Activated naive CD4-positive, alpha-beta T cell treated with anti-CD3 and anti-CD28 coated beads, Interleukin-2, amount 50 U/mL, for 16 hours (primary cell): ENCODE measurements around the gene ARHGAP22.

Experiments
- DNase-seq: peaks from one replicate; pipeline ENCODE4 v3.0.0-alpha.2; 2020

The ARHGAP22 gene

DNA sequence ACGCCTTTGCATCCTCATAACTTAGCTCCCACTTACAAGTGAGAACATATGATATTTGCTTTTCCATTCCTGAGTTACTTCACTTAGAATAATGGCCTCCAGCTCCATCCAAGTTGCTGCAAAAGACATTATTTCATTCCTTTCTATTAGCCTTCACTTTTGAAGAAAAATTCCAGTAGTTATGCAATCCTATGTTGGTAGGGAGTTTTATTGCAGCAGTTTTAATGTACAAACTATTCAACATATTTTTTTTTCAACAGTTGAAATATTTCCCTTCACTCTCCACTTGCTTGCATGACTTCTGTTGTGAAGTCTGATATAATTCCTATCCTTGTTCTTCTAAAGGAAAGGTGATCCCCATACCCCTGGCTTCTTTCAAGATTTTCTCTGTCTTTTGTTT, 27.3 kb upstream of the ARHGAP22 start:
- DNase-seq, result no peak

DNA sequence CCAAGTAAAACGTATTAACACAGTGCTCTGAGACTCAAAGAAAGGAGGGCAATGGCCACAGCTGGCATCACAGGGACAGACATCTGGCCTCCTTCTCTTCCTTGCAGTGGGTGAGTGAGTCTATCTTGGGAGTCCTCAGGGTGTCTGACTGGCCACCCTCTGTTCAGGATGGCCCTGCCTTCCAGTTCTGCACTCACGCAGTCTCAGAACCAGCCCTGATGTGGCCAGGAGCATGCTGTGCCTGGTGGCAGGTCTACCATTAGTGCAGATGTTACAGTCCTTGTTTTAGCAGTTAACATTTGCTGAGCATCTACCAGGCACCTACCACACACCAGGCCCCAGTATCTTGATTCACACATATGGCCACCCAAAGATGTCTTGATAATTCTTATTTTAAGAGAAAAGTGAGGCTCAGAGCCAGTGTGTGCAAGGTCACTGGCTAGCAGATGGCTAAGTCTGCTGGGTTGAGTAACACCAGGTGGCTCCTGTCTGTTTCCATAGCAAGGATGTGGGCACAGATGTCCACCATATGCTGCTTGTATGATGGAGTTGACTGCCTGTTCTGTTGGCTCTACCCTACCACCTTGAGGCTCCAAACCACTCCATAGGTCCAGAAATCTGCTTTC, 23.2 kb upstream of the ARHGAP22 start:
- DNase-seq, result no peak

DNA sequence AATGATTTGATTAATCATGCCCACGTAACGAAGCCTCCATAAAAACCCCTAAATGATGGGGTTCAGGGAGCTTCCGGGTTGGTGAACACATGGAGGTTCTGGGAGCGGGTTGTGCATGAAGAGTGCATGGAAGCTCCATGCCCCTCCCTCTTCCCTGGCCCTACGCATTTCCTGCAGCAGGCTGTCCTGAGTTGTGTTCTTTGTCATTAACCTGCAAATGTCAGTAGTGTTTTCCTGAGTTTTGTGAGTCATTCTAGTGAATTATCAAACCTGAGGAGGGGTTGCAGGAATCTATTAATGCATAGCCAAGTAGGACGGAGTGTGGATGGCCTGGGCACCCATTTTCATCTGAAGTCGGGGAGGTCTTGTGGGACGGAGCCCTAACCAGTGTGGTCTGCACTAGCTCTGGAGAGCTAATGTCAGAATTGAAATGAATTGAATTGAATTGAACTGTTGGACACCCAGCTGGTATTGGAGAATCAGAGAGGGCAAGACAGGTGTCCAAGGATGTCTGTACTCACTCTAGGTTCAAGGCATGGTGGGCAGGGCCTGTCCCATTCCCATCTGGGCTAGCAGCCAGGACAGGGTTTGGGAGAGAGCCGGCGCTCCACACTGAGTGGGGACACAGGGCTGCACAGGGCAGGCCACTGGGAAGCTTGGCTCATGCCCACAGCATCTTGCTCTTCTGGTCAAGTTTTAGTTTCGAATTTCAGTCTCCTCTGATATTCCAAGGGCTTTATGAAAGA, 22.3 kb upstream of the ARHGAP22 start:
- DNase-seq, result no peak

DNA sequence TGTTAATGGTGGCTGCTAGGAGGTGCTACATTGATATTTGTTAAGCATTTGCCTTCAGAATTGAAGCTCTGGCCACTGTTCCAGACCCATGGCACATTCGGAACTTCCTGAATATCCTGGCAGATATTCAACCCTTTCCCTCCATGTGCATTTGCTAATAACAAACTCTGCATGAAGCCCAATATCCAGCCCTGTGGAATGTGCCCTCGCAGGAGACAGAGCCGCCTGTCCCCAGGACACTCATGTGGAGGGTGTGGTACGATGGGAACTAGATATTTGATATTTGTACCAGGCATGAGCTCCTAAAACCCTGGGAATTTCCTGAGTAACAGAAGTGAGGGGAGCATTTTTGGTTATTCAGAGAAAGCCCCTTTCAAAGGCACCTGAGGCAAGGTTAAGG, 21.6 kb upstream of the ARHGAP22 start:
- no peak for DNase-seq

GRCh38 chr10:48625826-48626134, 20.9 kb upstream of the ARHGAP22 start:
- DNase-seq, result no peak

DNA sequence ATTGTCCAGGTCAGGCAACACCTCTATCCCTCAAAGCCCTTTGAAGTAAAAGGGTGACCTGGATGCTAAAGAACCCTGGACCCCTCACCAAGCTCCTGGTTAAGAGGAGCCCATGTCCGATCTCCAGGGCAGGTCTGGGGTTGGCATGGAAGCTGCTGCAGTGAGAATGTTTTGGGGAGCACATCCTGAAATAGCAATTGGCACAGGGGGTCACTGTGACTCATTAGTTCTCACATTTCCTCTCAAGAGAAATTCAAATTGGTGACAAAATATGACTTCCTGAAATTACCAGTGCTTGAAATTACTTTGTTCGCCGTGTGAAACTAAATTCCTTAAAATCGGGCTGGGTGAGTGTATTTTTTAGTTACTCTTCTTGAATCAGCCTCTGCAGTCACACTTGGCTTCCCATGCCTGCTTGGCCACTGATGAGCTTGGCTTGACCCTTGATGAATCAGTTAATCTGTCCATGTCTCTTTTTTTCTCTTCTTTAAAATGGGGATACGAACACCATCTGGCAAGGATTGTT, 18.8 kb upstream of the ARHGAP22 start:
- no peak for DNase-seq

DNA sequence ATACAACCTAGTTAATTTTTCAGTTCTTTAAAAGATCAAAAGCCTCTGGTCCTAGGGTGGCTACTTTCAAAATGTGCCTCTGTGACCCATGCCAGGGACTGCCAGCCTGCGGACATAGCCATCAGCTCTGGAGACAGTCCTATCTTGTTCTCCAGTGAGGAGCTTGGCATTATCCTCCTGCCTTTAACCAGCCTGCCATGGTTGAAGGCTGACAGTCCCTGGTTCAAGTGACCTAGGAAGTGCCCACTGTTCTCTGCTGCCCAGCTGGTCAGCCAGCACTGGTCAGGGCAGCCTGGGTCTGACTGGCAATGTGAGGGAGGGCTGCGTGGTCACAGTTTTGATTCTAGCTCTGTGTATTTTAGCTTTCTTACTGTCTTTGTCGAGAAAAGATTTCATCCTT, 18.1 kb upstream of the ARHGAP22 start:
- no peak for DNase-seq

GRCh38 chr10:48620719-48621118, 15.8 kb upstream of the ARHGAP22 start:
- DNase-seq, result no peak

DNA sequence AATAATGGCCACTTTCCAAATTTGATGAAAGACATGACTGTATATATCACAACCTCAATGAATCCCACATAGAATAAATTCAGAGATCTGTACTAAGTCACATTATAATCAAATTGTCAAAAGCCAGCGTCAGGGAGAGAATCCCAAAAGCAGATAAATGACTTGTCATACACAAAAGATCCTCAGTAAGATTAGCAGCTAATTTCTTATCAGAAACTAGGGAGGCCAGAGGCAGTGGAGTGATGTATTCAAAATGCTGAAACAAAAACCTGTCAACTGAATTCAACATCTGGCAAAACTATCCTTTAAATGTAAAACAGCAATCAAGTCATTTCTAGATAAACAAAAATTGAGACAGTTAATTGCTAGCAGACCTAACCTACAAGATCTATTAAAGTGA, 11.6 kb upstream of the ARHGAP22 start:
- DNase-seq, result no peak

DNA sequence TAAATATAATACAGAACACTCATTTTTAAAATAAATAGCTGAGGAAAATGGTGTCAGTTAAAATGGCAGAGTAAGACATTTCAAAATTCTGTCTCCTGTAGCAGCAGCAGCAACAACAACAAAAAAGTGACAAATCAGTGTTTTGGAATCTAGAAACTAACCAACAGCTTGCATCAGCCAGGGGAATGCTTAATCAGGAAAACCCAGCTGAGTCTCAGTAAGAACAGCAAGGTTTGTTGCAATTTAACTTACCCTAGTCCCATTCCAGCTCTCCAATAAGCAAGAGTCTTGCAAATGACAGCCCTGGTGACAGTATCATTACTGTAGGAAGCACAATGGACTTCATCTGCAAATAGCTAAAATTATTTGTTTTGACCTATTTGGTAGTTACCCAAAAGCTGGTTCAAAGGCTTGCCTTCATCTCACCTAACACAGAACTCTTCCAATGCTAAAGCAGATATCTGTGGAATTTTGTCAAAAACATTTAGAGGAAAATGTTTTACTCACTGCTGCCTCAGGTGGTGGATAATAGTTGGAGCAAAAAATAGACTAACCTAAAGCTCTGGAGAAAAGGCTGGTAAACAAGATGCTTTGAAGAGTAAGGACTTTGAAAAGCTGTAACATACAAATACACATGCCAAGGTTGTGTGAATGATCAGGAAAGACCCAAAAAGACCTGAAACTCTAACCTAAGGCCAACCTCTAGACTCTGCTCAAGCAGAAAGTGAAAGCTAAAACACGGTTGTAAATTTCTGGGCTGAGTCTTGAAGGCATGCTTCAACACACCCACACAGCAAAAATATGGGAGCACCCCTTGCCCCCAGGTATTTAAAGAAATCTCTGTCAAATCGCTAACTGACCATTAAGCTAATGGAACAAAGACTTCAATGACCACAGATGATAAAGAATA, 9.9 kb upstream of the ARHGAP22 start:
- no peak for DNase-seq

DNA sequence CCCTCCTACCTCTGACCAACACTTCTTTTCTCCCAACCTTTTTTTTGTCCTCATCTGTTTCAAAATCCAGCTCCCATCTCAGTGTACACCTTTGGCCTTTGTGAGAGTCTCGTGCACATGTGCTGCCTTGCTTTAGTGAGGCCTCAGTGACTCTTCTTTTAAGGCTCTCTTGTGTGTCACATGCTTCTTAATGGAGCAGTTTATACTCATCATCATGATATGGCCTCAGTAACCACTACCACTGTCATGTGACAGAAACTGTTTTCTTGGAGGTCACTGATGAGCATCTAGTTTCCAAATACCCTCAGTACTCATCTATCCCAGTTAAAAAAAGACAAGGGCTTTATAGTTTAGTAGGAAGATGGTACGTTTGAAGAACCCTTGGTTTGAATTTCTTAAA, 8.1 kb upstream of the ARHGAP22 start:
- no peak for DNase-seq

DNA sequence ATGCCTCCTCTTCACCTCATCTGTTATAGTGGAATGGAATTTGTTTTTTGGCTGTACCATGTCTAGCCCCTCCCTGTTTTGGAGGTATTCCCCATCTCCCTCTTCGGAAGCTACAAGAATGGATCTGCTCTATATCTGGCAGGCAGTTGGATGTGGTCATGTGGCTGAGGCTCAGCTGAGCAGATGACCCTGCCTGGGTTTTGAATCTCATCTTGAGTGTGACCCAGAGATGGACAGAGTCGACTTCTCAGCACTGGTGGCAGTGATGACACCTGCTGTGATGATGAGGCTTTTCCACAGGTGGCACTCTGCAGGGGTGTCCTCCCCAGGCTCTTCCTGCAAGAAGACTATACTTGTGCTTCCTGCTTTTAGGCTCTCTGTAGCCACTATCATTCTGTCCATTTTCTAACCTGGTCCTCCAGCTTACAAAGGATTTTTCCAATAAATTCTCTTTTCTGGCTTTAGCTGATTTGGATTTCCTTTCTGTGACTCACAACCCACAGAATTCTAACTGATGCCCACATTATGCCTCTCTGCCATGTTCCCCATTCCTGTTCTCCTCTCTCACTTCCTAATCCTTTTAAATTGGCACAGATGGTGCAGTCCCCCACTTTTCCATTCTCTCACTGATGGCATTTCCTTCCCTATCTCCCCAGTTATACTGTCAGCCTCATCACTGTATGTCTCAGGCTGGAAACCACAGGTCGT, 7.5 kb upstream of the ARHGAP22 start:
- DNase-seq, result no peak

DNA sequence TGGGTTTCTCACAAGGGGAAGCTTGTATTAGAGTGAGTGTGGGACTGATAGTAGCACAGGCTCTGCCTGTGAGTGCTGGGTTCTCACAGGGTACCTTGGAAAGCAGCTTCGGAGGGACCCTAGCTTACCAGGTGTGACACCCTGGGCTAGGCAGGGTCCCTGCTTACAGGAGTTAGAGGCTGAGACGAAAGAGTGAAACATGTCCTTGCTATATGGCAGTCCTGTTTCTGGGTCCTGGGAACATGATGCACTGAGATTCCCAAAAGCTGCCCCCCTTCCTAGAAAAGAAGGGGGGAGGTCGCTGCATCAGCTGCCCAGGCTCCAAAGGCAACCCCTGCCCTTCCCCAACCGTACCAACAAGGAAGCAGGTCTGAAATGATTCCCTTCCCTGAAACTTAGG, 6.3 kb upstream of the ARHGAP22 start:
- DNase-seq, result no peak

GRCh38 chr10:48610585-48611093, 5.8 kb upstream of the ARHGAP22 start:
- DNase-seq, result no peak

DNA sequence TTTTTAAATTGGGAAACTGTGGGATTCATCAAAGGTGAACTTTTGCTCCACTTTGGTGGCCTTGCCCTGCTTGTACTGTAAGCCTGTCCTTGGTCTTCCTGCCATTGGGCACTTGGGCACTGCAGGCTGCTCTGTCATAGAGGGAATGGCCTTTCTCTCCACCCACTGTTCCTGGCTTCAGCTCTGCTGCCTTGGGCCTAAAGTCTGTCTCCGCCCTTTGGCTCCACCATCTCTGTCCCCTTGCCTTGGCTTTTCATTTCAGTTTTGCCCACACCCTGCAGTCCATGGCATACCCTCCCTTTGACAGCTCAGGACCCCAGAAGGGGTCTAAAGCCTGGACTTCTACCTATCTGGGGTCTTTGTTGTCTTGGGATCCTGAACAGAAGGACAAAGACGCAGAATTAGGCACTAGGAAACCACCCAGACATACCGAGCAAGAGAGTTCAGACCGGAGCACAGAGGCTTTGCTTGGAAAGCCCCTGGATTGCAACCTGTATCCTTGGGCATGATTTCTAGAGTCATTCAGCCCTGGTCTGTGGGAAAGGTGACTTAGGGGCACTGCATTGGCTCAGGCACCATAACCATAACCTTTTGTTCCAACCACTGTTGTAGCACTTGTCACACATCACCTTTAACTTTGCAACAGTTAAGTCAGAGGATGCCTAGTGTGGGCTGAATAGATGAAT, 5.2 kb upstream of the ARHGAP22 start:
- no peak for DNase-seq

DNA sequence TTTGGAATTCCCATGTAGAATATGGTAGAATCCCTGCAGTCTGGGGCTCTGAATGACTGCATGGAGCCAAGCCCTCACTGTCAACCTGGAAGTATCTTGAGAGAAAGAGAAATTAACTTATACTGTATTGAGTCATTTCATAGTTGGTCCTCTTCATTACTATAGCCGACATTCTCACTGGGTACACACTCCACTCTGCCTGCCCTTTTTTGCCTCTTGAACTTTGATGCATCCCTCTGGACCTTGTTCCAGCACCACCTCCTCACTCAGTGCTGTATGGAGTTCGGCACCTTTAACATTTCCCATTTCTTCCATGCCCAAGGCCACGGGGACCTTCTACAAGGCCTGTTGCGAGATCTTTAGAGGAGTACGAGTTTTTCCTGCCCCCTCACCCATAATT, 4.6 kb upstream of the ARHGAP22 start:
- no peak for DNase-seq

- no peak for DNase-seq
These were observed 4.1 kb upstream of the ARHGAP22 start for GRCh38 chr10:48608976-48609375.

DNA sequence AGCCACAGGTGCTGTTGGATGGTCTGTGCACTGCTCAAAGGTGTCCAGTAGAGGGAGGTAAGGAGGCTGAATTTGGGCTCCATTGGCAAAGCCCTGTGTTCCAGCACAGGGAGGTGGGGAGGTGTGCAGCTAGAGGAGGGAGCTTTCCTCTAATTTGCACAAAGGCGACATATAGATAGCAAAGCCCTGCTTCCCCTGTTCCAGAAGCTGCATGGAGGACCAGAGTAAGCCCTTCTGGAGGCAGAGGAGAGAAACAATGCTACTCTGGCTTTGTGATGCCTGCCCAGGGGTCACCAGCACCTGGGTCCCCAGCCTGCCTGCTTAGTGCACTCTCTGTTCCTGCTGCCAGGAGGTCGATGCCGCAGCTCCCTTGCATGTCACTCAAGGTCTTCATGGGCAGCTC, 3.4 kb upstream of the ARHGAP22 start:
- no peak for DNase-seq

- DNase-seq, result no peak
These were observed 2.7 kb upstream of the ARHGAP22 start for GRCh38 chr10:48607356-48608278.

DNA sequence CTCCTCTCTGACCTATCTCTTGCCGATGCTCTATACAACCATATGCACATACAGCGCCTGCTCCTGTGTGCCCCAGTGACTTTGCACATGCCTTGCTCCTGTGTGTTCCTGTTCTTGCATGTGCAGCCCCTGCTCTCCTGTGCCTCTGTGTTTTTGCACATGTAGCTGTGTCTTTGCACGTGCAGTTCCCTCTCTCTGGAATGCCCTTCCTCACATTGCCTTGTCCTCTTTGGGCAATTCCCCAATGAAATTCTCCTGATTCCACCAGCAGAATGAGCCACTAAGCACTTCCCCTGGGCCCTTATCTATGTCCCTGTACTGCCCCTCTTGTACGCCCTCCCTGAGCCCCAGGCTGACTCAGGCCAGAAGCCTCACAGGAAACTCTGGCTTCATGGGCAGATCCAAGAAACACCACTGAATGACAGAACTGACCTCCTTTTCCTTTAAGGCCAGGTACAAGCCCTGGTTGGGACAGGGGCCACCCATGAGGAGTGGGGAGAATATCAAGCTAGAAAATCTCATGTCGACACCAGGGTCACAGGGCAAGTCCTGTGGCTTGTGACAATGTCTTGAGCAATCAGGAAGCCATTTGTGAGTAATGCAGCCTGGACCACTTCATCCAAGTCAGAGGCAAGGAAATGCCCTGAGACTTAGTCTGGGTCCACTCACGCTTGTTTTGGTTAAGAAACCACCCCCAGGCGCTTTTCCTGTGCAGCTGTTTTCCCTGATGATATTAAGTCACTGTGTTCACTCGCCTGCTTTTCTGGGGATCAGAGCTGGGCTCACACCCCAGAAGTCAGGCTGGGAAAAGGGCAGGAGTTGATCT, 1.9 kb upstream of the ARHGAP22 start:
- no peak for DNase-seq
